Measurements from ENCODE around the gene APLP1.
"Not testable (repeated sequence)": the region's sequence is repeated elsewhere in the genome, so short reads cannot be mapped to it uniquely, and the experiment has no call there.

APLP1 gene

GRCh38 chr19:35868172-35868822 is at the start of gene APLP1:
TSS of gene APLP1 (plus strand) at chr19:35868574. CDS start at chr19:35868637, 63 bp downstream.
- Histone ChIP-seq H3K9ac (ENCODE audit: low read depth, low read length) (no peak within 1 kb of the TSS), H3K27me3 (ENCODE audit: control insufficient read depth, insufficient read depth, low read length) (peaks cover 16% of the 10 kb centered on the region), H3K9me3 (ENCODE audit: control insufficient read depth, insufficient read depth, low read length) (no peaks in the 10 kb centered on the region), H3K4me3 (ENCODE audit: low read depth, low read length) (peak within 1 kb of the TSS; percentile 78), H3K36me3 (ENCODE audit: control insufficient read depth, insufficient read depth, low read length) (peaks cover 2% of the 10 kb centered on the region), H3K4me1 (ENCODE audit: control insufficient read depth, insufficient read depth, low read length) (peaks cover 9% of the 10 kb centered on the region)

DNA sequence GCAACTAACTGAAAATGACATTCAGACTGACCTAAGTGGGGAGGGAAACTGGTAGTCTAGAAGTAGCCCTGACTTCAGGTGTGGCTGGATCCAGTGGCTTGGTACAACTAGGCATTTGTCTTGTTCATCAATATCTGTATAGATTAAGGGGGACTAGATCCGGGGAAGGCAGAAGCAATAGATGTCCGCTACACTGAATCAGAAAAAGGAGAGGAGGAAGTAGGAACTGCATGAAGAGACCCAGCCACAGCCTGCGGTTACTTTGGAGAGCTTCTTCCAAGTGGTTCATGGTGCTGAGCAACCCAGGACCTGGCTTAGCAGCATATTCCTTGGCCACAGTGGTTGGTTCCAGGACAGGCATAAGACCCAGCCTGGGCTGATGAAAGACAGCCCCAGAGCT is 45.8 kb upstream of the APLP1 start:
- Histone ChIP-seq H3K4me3 (ENCODE audit: low read depth, low read length) (no peak overlapping the region), H3K9ac (ENCODE audit: low read depth, low read length) (no peak overlapping the region), H3K36me3 (ENCODE audit: control insufficient read depth, insufficient read depth, low read length) (no peaks in the 10 kb centered on the region), H3K27me3 (ENCODE audit: control insufficient read depth, insufficient read depth, low read length) (no peaks in the 10 kb centered on the region), H3K9me3 (ENCODE audit: control insufficient read depth, insufficient read depth, low read length) (no peaks in the 10 kb centered on the region), H3K4me1 (ENCODE audit: control insufficient read depth, insufficient read depth, low read length) (peaks cover 2% of the 10 kb centered on the region)

GRCh38 chr19:35824150-35824549 is 44.2 kb upstream of the APLP1 start:
- no peaks in the 10 kb centered on the region for H3K27me3 ChIP-seq (ENCODE audit: control insufficient read depth, insufficient read depth, low read length)
- H3K9me3 ChIP-seq (ENCODE audit: control insufficient read depth, insufficient read depth, low read length) = no peaks in the 10 kb centered on the region

GRCh38 chr19:35828692-35829301 is 39.6 kb upstream of the APLP1 start:
- Histone ChIP-seq H3K36me3 (ENCODE audit: control insufficient read depth, insufficient read depth, low read length) (no peaks in the 10 kb centered on the region), H3K4me3 (ENCODE audit: low read depth, low read length) (no peak overlapping the region), H3K9me3 (ENCODE audit: control insufficient read depth, insufficient read depth, low read length) (no peaks in the 10 kb centered on the region), H3K9ac (ENCODE audit: low read depth, low read length) (no peak overlapping the region), H3K4me1 (ENCODE audit: control insufficient read depth, insufficient read depth, low read length) (no peaks in the 10 kb centered on the region), H3K27me3 (ENCODE audit: control insufficient read depth, insufficient read depth, low read length) (peaks cover 10% of the 10 kb centered on the region)

More at GRCh38 chr19:35824150-35824549, 44.2 kb upstream of the APLP1 start:
- no peak overlapping the region for H3K4me3 ChIP-seq (ENCODE audit: low read depth, low read length)
- no peak overlapping the region for H3K9ac ChIP-seq (ENCODE audit: low read depth, low read length)
- H3K4me1 ChIP-seq (ENCODE audit: control insufficient read depth, insufficient read depth, low read length) = peaks cover 2% of the 10 kb centered on the region
- H3K36me3 ChIP-seq (ENCODE audit: control insufficient read depth, insufficient read depth, low read length) = no peaks in the 10 kb centered on the region

DNA sequence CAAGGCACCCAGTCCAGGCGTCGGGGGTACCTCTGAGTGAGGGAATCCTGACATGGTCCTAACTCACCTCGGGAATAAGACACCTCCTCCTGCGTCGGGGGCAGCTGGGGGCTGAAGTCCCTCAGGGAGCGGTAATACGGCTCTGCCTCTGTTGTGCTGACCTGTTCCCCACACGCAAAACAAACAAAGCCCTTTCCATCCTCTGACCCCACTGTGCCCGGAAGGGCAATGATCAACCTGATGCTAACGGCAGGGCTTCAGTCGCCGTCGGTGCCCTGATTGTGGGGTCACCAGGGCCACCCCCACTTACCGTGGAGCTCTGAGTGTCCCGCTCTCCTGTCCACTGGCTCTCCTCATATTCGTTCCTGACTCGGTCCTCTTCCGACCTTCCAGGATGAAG is 37.4 kb upstream of the APLP1 start:
- H3K36me3 ChIP-seq (ENCODE audit: control insufficient read depth, insufficient read depth, low read length) = no peaks in the 10 kb centered on the region
- no peaks in the 10 kb centered on the region for H3K4me1 ChIP-seq (ENCODE audit: control insufficient read depth, insufficient read depth, low read length)
- H3K27me3 ChIP-seq (ENCODE audit: control insufficient read depth, insufficient read depth, low read length) = peaks cover 12% of the 10 kb centered on the region
- no peak overlapping the region for H3K4me3 ChIP-seq (ENCODE audit: low read depth, low read length)
- no peak overlapping the region for H3K9ac ChIP-seq (ENCODE audit: low read depth, low read length)
- H3K9me3 ChIP-seq (ENCODE audit: control insufficient read depth, insufficient read depth, low read length) = no peaks in the 10 kb centered on the region

DNA sequence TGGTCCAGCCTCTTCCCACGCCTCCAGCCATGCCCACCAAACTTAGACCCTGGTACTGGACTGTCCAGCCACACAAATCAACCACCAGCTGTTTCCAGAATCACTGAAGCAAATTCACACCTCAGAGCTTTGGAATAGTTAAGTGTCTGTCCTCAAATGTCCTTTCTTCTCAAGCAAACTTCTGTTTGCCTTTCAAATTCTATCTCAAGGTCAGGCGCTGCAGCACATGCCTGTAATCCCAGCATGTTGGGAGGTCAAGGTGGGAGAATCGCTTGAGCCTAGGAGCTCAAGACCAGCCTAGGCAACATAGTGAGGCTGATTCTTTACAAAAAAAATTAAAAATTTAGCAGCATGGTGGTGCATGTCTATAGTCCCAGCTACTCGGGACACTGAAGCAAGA is 36.3 kb upstream of the APLP1 start:
- H3K9me3 ChIP-seq (ENCODE audit: control insufficient read depth, insufficient read depth, low read length) = no peaks in the 10 kb centered on the region
- H3K9ac ChIP-seq (ENCODE audit: low read depth, low read length) = no peak overlapping the region
- H3K4me3 ChIP-seq (ENCODE audit: low read depth, low read length) = no peak overlapping the region
- no peaks in the 10 kb centered on the region for H3K36me3 ChIP-seq (ENCODE audit: control insufficient read depth, insufficient read depth, low read length)
- no peaks in the 10 kb centered on the region for H3K4me1 ChIP-seq (ENCODE audit: control insufficient read depth, insufficient read depth, low read length)
- peaks cover 12% of the 10 kb centered on the region for H3K27me3 ChIP-seq (ENCODE audit: control insufficient read depth, insufficient read depth, low read length)

- no peak overlapping the region for H3K9ac ChIP-seq (ENCODE audit: low read depth, low read length)
- H3K27me3 ChIP-seq (ENCODE audit: control insufficient read depth, insufficient read depth, low read length) = peaks cover 12% of the 10 kb centered on the region
- H3K4me1 ChIP-seq (ENCODE audit: control insufficient read depth, insufficient read depth, low read length) = no peaks in the 10 kb centered on the region
- H3K9me3 ChIP-seq (ENCODE audit: control insufficient read depth, insufficient read depth, low read length) = no peaks in the 10 kb centered on the region
- H3K36me3 ChIP-seq (ENCODE audit: control insufficient read depth, insufficient read depth, low read length) = no peaks in the 10 kb centered on the region
- H3K4me3 ChIP-seq (ENCODE audit: low read depth, low read length) = no peak overlapping the region
Observed at GRCh38 chr19:35833972-35834371, 34.4 kb upstream of the APLP1 start.

DNA sequence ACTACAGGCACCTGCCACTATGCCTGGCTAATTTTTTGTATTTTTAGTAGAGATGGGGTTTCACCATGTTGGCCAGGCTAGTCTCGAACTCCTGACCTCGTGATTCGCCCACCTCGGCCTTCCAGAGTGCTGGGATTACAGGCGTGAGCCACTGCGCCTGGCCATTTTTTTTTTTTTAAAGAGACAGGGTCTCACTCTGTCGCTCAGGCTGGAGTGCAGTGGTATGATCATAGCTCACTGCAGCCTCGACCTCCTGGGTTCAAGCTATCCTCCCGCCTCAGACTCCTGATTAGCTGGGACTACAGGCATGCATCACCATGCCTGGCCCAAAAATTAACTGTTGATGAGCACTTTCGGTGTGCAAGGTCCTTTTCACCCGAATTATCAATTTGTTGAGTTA is 32.3 kb upstream of the APLP1 start:
- not testable (repeated sequence) for H3K9me3 ChIP-seq (ENCODE audit: control insufficient read depth, insufficient read depth, low read length); H3K27me3 ChIP-seq (ENCODE audit: control insufficient read depth, insufficient read depth, low read length); H3K4me3 ChIP-seq (ENCODE audit: low read depth, low read length); H3K36me3 ChIP-seq (ENCODE audit: control insufficient read depth, insufficient read depth, low read length); H3K4me1 ChIP-seq (ENCODE audit: control insufficient read depth, insufficient read depth, low read length); H3K9ac ChIP-seq (ENCODE audit: low read depth, low read length)

GRCh38 chr19:35841961-35842595 is 26.3 kb upstream of the APLP1 start:
- Histone ChIP-seq H3K27me3 (ENCODE audit: control insufficient read depth, insufficient read depth, low read length) (peaks cover 49% of the 10 kb centered on the region), H3K36me3 (ENCODE audit: control insufficient read depth, insufficient read depth, low read length) (no peaks in the 10 kb centered on the region), H3K4me1 (ENCODE audit: control insufficient read depth, insufficient read depth, low read length) (no peaks in the 10 kb centered on the region), H3K9ac (ENCODE audit: low read depth, low read length) (no peak overlapping the region), H3K4me3 (ENCODE audit: low read depth, low read length) (no peak overlapping the region), H3K9me3 (ENCODE audit: control insufficient read depth, insufficient read depth, low read length) (no peaks in the 10 kb centered on the region)

DNA sequence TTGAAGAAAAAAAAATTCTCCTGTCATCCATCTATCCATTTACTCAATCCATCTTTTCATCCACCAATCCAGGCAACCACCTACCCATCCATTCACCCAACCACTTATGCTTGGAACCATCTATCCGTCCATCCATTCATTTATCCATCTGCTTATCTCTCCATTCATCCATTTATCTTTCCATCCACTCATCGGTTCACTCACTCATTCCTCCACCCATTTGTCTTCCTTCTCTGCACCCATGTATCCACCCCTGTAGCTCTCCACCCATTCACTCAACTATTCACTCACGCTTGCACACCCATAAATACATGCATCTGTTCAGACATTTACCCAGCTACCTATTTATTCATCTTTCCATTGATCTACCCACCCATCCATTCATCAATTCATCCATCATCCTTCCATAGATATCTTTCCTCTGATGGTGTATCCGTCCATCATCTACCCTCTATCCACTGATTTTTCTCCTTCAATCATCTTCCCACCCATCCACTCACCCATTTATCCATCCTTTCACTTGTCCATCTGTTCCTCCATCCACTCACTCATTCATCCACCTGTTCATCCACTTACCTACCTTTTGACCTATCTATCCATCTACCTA is 25.6 kb upstream of the APLP1 start:
- Histone ChIP-seq H3K36me3 (ENCODE audit: control insufficient read depth, insufficient read depth, low read length) (no peaks in the 10 kb centered on the region), H3K9ac (ENCODE audit: low read depth, low read length) (no peak overlapping the region), H3K9me3 (ENCODE audit: control insufficient read depth, insufficient read depth, low read length) (no peaks in the 10 kb centered on the region), H3K4me3 (ENCODE audit: low read depth, low read length) (no peak overlapping the region), H3K27me3 (ENCODE audit: control insufficient read depth, insufficient read depth, low read length) (peaks cover 49% of the 10 kb centered on the region), H3K4me1 (ENCODE audit: control insufficient read depth, insufficient read depth, low read length) (no peaks in the 10 kb centered on the region)

GRCh38 chr19:35843676-35844481 is 24.5 kb upstream of the APLP1 start:
- H3K9me3 ChIP-seq (ENCODE audit: control insufficient read depth, insufficient read depth, low read length) = no peaks in the 10 kb centered on the region
- H3K4me1 ChIP-seq (ENCODE audit: control insufficient read depth, insufficient read depth, low read length) = no peaks in the 10 kb centered on the region
- peak overlapping the region; percentile 18 for H3K4me3 ChIP-seq (ENCODE audit: low read depth, low read length)
- peaks cover 52% of the 10 kb centered on the region for H3K27me3 ChIP-seq (ENCODE audit: control insufficient read depth, insufficient read depth, low read length)
- no peaks in the 10 kb centered on the region for H3K36me3 ChIP-seq (ENCODE audit: control insufficient read depth, insufficient read depth, low read length)
- no peak overlapping the region for H3K9ac ChIP-seq (ENCODE audit: low read depth, low read length)
